Panc1 (cell line): ENCODE results near the gene GPR34. TPM values are rescaled to one million over a fixed set of nuclear protein-coding genes. Genes with fewer than 3 reads are reported as not detected.

ENCODE experiments used
- ATAC-seq: fragments of 200-7000 bp; cut with Tn5 transposase; 2 replicates; pipeline ENCODE4 v1.9.1; 2020; ENCODE audit warnings: mild to moderate bottlenecking, moderate library complexity
- BruUV-seq: library from RNA; stranded (reverse); fragments of 400-500 nt; replicated peaks from 2 replicates; lab custom pipeline; 2021; lab: Mats Ljungman, UMichigan
- CTCF ChIA-PET: fragments of 300-600 bp; sonication (Branson Sonifier 250); formaldehyde crosslinking; loops from one replicate; lab custom pipeline; 2022; ENCODE audit warnings: antibody characterized with exemption; lab: Charles Lee
- POLR2A ChIA-PET: fragments of 300-600 bp; sonication (Branson Sonifier 250); formaldehyde crosslinking; loops from one replicate; lab custom pipeline; 2022; ENCODE audit warnings: antibody characterized with exemption; lab: Charles Lee
- DNase-seq: peaks from one replicate; pipeline ENCODE4 v3.0.0-alpha.2; 2010; ENCODE audit warnings: low read depth, low spot score
- H3K27ac ChIP-seq: 2 replicates; pipeline ENCODE4 v1.5.1; 2011; ENCODE audit warnings: mild to moderate bottlenecking, low read length, inconsistent platforms
- H3K27me3 ChIP-seq: fragments of 200-500 bp; sonication (Bioruptor generic); 2 replicates; pipeline ENCODE4 v1.6.0; 2014; ENCODE audit warnings: low read length, inconsistent platforms; ENCODE audit not compliant: control insufficient read depth, insufficient read depth
- H3K36me3 ChIP-seq: fragments of 200-500 bp; sonication (Bioruptor generic); 2 replicates; pipeline ENCODE4 v1.5.1; 2014; ENCODE audit warnings: inconsistent platforms, mild to moderate bottlenecking, low read length, moderate library complexity; ENCODE audit not compliant: control insufficient read depth, insufficient read depth
- H3K4me1 ChIP-seq: 2 replicates; pipeline ENCODE4 v1.5.1; 2011; ENCODE audit warnings: inconsistent platforms, mild to moderate bottlenecking, low read length, moderate library complexity; ENCODE audit not compliant: control insufficient read depth, insufficient read depth
- H3K4me3 ChIP-seq, 2 experiments: 2 replicates each; pipeline ENCODE4 v1.5.1; 2011 to 2012; ENCODE audit warnings: low read depth in 2 of 2, low read length in 2 of 2, mild to moderate bottlenecking in 2 of 2, inconsistent platforms in 1 of 2, moderate library complexity in 1 of 2
- H3K9me3 ChIP-seq: fragments of 200-500 bp; sonication (Bioruptor generic); 2 replicates; pipeline ENCODE4 v1.5.1; 2014; ENCODE audit warnings: low read depth, mild to moderate bottlenecking, inconsistent platforms, low read length, moderate library complexity; ENCODE audit not compliant: control insufficient read depth, insufficient read depth
- CTCF ChIP-seq: fragments of 450-650 bp; IDR thresholded peaks from 2 replicates; pipeline ENCODE4 v1.5.1; 2017; ENCODE audit warnings: mild to moderate bottlenecking
- POLR2AphosphoS5 ChIP-seq: IDR thresholded peaks from 2 replicates; pipeline ENCODE4 v1.6.1; 2012; ENCODE audit warnings: mild to moderate bottlenecking, low read depth, low read length, moderate library complexity
- REST ChIP-seq, 2 experiments: IDR thresholded peaks; 2 replicates each; pipeline ENCODE4 v1.6.1; 2011 to 2012; ENCODE audit warnings: low read depth in 2 of 2, control low read depth in 1 of 2, low read length in 1 of 2, mild to moderate bottlenecking in 1 of 2, moderate library complexity in 1 of 2; ENCODE audit not compliant: insufficient read depth in 1 of 2
- in situ Hi-C: cut with HindIII; loops from 2 replicates; pipeline ENCODE4 v1.10.0; 2016; ENCODE audit warnings: low sequenced_read_pairs, low pct_unique_long_range_greater_than_20kb
- intact Hi-C: fragments of 100-400 bp; cut with micrococcal nuclease; formaldehyde crosslinking; loops from one replicate; pipeline ENCODE4 v1.10.0; 2022; ENCODE audit not compliant: unreplicated experiment
- total RNA-seq: library from RNA; stranded (reverse); gene quantifications from one replicate; pipeline ENCODE4 v1.2.1, GENCODE V29; 2021; ENCODE audit not compliant: unreplicated experiment

GPR34 gene
- total RNA-seq, 1 experiment from 2014 or later, result not detected

- in situ Hi-C loops (no loop called here), intact Hi-C loops (no loop called here)
- Histone ChIP-seq H3K9me3 (no peaks in the 10 kb centered on the region), H3K4me3 (no peak overlapping the region), H3K27me3 (no peaks in the 10 kb centered on the region), H3K36me3 (no peaks in the 10 kb centered on the region), H3K27ac (no peak overlapping the region), H3K4me1 (no peaks in the 10 kb centered on the region)
- no peak for TF ChIP-seq CTCF
- TF ChIP-seq REST (IDR thresholded peaks at IDR 0.05; ENCODE audit: insufficient read depth in 1 of 2, low read depth in 2 of 2, low read length in 1 of 2), result no peak
- TF ChIP-seq POLR2AphosphoS5, result no peak
- ChIA-PET CTCF (no interaction called here), POLR2A (no interaction called here)
- DNase-seq (no peak), ATAC-seq (no peak)
- no TSS peak for BruUV-seq
Observed at GRCh38 chrX:41707218-41707617, 18.4 kb downstream of the GPR34 start.

- POLR2A ChIA-PET, result interaction anchor here (0.6 kb wide), 1 partner anchor 392 kb away, joined by 9 read pairs; no protein-coding TSS in a partner anchor
- no peaks in the 10 kb centered on the region for H3K27me3 ChIP-seq
- no peaks in the 10 kb centered on the region for H3K9me3 ChIP-seq
- no peak overlapping the region for H3K27ac ChIP-seq
- H3K36me3 ChIP-seq, result no peaks in the 10 kb centered on the region
- no peaks in the 10 kb centered on the region for H3K4me1 ChIP-seq
- ATAC-seq, result no peak
- CTCF ChIA-PET, result no interaction called here
- intact Hi-C loops, result no loop called here
- H3K4me3 ChIP-seq, result no peak overlapping the region
- TF ChIP-seq CTCF, result no peak
- no peak for TF ChIP-seq REST (IDR thresholded peaks at IDR 0.05; ENCODE audit: insufficient read depth in 1 of 2, low read depth in 2 of 2, low read length in 1 of 2)
- TF ChIP-seq POLR2AphosphoS5, result no peak
- BruUV-seq, result no TSS peak
- in situ Hi-C loops, result no loop called here
- DNase-seq, result no peak
Observed at GRCh38 chrX:41708486-41708885, 19.7 kb downstream of the GPR34 start.
